Transverse colon (tissue), 3 donors: ENCODE measurements around the gene SLC8A3.

Experiments
- EP300 ChIP-seq: sonication (generic); formaldehyde crosslinking; IDR thresholded peaks from one replicate; pipeline ENCODE4 v1.6.1; 2017; ENCODE audit warnings: antibody characterized with exemption, low read depth
- POLR2A ChIP-seq: fragments of 450-650 bp; IDR thresholded peaks from one replicate; pipeline ENCODE4 v1.6.1; 2016; ENCODE audit warnings: antibody characterized with exemption, mild to moderate bottlenecking, moderate library complexity
- TF ChIP-seq, protein P1 (sequence below), 5 experiments: fragments of 200-600 bp in 3 of 5; fragments of 450-650 bp in 2 of 5; sonication (generic) in 3 of 5; IDR thresholded peaks; 1 replicate in 2 of 5; 2 replicates in 3 of 5; pipeline ENCODE4 v1.5.1; 2016 to 2017; ENCODE audit warnings: antibody characterized with exemption in 5 of 5, inconsistent platforms in 3 of 5, mild to moderate bottlenecking in 2 of 5, moderate library complexity in 1 of 5

DNA sequence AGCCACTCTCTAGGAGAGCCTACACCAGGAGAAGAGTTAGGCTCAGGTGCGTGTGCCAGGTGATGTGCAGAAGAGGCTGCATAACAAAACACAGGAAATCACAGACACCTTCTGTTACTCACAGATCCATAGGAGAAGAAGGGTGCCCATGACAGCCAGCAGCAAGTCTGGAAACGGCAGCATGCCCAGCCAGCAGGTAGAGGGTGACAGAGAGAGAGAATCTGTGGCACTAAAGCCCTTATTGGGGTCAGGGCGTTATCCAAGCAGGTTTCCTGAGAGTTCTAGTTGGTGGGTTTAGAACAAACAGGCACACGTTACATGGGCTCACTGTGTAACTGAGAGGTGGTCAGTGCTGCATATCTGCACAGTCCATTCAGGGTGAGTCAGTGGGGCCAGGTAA is 14.9 kb upstream of the SLC8A3 start:
- TF ChIP-seq, protein P1, sequence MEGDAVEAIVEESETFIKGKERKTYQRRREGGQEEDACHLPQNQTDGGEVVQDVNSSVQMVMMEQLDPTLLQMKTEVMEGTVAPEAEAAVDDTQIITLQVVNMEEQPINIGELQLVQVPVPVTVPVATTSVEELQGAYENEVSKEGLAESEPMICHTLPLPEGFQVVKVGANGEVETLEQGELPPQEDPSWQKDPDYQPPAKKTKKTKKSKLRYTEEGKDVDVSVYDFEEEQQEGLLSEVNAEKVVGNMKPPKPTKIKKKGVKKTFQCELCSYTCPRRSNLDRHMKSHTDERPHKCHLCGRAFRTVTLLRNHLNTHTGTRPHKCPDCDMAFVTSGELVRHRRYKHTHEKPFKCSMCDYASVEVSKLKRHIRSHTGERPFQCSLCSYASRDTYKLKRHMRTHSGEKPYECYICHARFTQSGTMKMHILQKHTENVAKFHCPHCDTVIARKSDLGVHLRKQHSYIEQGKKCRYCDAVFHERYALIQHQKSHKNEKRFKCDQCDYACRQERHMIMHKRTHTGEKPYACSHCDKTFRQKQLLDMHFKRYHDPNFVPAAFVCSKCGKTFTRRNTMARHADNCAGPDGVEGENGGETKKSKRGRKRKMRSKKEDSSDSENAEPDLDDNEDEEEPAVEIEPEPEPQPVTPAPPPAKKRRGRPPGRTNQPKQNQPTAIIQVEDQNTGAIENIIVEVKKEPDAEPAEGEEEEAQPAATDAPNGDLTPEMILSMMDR (IDR thresholded peaks at IDR 0.05): no peak
- no peak for TF ChIP-seq POLR2A
- TF ChIP-seq EP300: no peak
